Measurements from ENCODE around the gene SPATA3. TPM values are rescaled to one million over a fixed set of nuclear protein-coding genes. Genes with fewer than 3 reads are reported as not detected.

Gene SPATA3
- total RNA-seq, 2 donors from 2014 or later = not detected

DNA sequence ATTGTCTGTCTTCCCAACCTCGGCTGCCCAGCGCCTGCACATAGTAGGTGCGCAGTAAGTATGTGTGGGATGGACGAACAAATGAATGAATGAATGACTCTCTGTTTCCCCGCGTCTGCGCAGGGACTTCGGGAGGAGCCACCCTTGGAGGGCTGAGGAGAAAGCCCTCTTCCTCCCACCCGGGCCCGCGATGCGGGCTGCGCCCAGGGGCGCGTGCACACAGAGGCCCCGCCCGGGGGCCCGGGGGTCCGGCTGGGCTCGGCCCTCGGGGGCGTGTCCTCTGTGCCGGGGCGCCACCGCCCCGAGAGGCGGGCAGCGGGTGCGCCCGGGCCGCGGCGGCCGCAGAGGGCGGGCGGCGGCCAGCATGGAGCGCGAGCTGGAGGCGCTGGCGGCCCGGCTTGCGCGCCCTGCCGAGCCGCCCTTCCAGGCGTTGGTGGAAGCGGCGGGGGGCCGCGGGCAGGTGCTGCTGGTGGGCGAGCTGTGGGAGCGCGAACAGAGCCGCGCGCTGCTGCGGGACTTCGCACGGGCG lies 41.3 kb downstream of the SPATA3 start, which contains the start of gene C2orf72:
C2orf72 (plus strand) TSS at position 322 of the 529 bp plus-strand sequence; CDS start at position 365, 43 bp downstream.
- H3K36me3 ChIP-seq (replicated peaks in 1 of 2; ENCODE audit: insufficient read depth in 1 of 2, low read depth in 2 of 2) = no peaks in the 10 kb centered on the region
- H3K27me3 ChIP-seq = no peaks in the 10 kb centered on the region
- WGBS, 2 donors = 0% methylated on average over 1 to 43 of the region's 61 CpGs
- ATAC-seq (peak; percentile 45), DNase-seq (peak in 1 of 4 donors; percentile 22)
- no peaks in the 10 kb centered on the region for H3K9me3 ChIP-seq
- H3K4me1 ChIP-seq = peaks cover 44% of the 10 kb centered on the region
- H3K4me3 ChIP-seq = no peak within 1 kb of the TSS
- intact Hi-C loops (cut with DNase I) = no loop called here
- H3K27ac ChIP-seq = peak within 1 kb of the TSS in 3 of 4 donors; percentile 54 to 80 (median 55)
- TF ChIP-seq, protein P1, sequence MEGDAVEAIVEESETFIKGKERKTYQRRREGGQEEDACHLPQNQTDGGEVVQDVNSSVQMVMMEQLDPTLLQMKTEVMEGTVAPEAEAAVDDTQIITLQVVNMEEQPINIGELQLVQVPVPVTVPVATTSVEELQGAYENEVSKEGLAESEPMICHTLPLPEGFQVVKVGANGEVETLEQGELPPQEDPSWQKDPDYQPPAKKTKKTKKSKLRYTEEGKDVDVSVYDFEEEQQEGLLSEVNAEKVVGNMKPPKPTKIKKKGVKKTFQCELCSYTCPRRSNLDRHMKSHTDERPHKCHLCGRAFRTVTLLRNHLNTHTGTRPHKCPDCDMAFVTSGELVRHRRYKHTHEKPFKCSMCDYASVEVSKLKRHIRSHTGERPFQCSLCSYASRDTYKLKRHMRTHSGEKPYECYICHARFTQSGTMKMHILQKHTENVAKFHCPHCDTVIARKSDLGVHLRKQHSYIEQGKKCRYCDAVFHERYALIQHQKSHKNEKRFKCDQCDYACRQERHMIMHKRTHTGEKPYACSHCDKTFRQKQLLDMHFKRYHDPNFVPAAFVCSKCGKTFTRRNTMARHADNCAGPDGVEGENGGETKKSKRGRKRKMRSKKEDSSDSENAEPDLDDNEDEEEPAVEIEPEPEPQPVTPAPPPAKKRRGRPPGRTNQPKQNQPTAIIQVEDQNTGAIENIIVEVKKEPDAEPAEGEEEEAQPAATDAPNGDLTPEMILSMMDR (IDR thresholded peaks at IDR 0.05) = no peak
- peak in 2 of 3 donors; percentile 9 to 16 for TF ChIP-seq POLR2A (IDR thresholded peaks at IDR 0.05)

DNA sequence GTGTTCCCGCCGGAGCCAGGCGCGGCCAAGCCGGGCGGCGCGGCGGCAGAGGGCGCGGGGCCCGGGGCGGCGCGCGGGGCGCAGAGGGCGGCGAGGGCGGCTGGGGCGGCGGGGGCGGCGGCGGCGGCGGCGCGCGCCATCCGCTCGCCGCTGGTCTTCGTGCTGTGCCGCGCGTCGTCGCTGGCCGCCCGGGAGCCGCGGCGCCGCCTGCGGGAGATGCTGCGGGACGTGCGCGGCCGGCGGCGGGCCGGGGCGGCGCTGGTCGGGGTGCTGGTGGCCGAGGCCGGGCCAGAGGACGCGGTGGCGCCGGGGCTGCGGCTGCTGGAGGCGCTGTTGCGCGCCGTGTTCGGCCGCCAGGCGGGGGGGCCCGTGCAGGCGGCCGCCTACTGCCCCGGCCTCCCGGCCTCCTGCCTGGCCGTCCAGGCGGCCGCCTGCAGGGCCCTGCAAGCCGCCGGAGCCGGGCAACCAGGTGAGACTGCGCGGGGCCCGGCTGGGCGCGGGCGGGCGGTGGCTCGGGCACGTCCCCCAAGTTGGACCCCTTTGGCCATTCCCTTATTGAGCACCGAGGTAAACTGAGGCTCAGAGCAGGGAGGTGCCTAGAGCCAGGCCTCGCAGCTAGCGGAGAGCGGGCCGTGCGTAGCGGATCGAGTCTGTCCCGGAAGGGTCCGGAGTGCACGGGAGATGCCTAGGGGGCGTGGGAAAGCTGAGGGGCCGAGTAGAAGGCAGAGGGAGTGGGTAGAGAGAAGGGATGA lies 42.0 kb downstream of the SPATA3 start:
- Histone ChIP-seq H3K27me3 (no peaks in the 10 kb centered on the region), H3K36me3 (replicated peaks in 1 of 2; ENCODE audit: insufficient read depth in 1 of 2, low read depth in 2 of 2) (no peaks in the 10 kb centered on the region), H3K4me1 (peaks cover 41% of the 10 kb centered on the region), H3K27ac (peak overlapping the region in 3 of 4 donors; percentile 54 to 80 (median 55)), H3K4me3 (no peak overlapping the region), H3K9me3 (no peaks in the 10 kb centered on the region)
- ATAC-seq = peak; percentile 74
- intact Hi-C loops (cut with DNase I) = no loop called here
- 1 to 13% methylated on average over 17 to 62 of the region's 104 CpGs for WGBS, 2 donors
- peak; percentile 31 to 67 (median 56) for DNase-seq
- TF ChIP-seq, protein P1 (IDR thresholded peaks at IDR 0.05) = peak in 2 of 7 experiments; percentile 56 to 65
- no peak for TF ChIP-seq POLR2A (IDR thresholded peaks at IDR 0.05)

DNA sequence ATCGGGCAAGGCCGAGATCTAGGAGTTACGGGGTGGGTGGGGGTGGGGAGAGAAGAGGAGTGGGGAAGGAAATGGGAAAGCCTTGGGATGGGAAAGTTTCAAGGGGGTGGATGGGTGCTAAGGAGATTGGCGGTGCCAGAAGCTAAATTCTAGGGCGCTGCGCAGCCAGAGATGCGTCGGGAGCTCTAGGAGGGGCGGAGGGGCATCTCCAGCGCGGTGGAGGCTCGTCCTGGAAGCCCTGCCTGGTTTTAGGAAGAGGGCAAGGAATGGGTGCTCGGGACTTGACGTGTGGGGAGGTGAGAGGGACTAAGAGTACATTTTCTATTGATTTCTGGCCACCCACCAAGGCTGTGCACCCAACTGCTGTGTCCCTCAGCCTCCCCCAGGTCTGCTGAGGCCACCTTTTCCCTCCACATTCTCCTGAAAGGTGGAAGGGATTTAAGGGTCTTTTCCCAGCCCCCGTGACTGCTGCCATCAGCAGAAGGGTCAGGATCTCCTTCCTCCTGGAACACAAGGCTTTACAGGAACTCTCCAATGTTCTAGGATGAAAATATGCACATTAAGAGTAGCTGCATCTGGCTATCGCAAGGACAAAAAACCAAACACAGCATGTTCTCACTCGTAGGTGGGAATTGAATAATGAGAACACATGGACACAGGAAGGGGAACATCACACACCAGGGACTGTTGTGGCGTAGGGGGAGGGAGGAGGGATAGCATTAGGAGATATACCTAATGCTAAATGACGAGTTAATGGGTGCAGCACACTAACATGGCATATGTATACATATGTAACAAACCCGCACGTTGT lies 42.8 kb downstream of the SPATA3 start:
- H3K4me3 ChIP-seq = no peak overlapping the region
- DNase-seq = no peak
- no peaks in the 10 kb centered on the region for H3K27me3 ChIP-seq
- intact Hi-C loops (cut with DNase I) = no loop called here
- WGBS, 2 donors = 34 to 45% methylated on average over 21 of the region's 21 CpGs
- no peak for TF ChIP-seq POLR2A (IDR thresholded peaks at IDR 0.05)
- TF ChIP-seq, protein P1 (IDR thresholded peaks at IDR 0.05) = no peak
- H3K36me3 ChIP-seq (replicated peaks in 1 of 2; ENCODE audit: insufficient read depth in 1 of 2, low read depth in 2 of 2) = no peaks in the 10 kb centered on the region
- no peaks in the 10 kb centered on the region for H3K9me3 ChIP-seq
- H3K27ac ChIP-seq = peak overlapping the region; percentile 45 to 80 (median 54)
- peaks cover 34% of the 10 kb centered on the region for H3K4me1 ChIP-seq
- ATAC-seq = no peak

DNA sequence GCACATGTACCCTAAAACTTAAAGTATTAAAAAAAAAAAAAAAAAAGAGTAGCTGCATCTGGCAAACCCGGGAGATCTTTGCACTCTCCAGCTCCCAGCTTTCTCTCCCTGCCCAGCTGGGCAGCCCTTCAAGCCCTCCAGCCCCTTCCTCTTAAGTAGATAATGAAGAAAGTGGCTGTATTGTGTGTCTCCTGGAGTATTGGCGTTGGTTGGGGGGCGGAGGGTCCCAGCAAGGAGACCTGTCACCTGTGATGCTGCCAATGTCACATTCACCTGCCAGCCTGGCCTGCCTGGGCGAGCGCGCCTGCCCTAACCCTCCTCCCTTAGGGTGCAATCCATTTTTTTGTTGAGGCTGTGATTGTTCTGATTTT lies 43.4 kb downstream of the SPATA3 start:
- Histone ChIP-seq H3K4me3 (no peak overlapping the region), H3K9me3 (no peaks in the 10 kb centered on the region), H3K4me1 (peaks cover 28% of the 10 kb centered on the region), H3K27me3 (no peaks in the 10 kb centered on the region), H3K36me3 (replicated peaks in 1 of 2; ENCODE audit: insufficient read depth in 1 of 2, low read depth in 2 of 2) (no peaks in the 10 kb centered on the region), H3K27ac (peak overlapping the region in 1 of 4 donors; percentile 80)
- ATAC-seq (no peak), DNase-seq (no peak)
- intact Hi-C loops (cut with DNase I) = no loop called here
- WGBS, 2 donors = 86 to 89% methylated on average over 6 of the region's 6 CpGs
- TF ChIP-seq POLR2A (IDR thresholded peaks at IDR 0.05) = no peak
- TF ChIP-seq, protein P1 (IDR thresholded peaks at IDR 0.05) = no peak
